ENCODE measurements around the gene F13A1.

F13A1 gene

DNA sequence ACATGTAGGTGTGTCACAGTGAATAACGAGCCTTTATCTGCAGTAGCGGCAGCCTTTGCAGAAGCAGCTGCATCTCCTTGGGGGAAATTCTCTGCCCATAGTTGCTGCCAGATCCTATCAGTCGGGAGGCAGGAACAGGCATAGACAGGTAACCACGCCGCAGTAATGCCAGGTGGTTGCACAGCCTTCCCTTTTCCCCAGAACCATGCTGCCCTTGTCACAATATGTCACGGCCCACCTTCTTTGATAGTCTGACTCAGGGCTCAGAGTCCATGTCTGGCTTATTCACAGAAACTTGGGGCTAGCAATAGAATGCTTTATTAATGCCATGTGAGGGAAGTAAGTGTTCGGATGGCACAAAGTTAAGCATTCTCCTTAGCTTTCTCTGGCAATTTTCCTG, 76.6 kb downstream of the F13A1 start:
- Histone ChIP-seq H3K9me2 (replicated peaks; ENCODE audit: insufficient read depth, low read length) (no peaks in the 10 kb centered on the region), H3K4me3 (ENCODE audit: insufficient read depth, low read length, poor library complexity, severe bottlenecking) (no peak overlapping the region), H3K4me2 (ENCODE audit: low read depth, low read length, poor library complexity, severe bottlenecking) (no peak overlapping the region), H2AFZ (ENCODE audit: low read depth, low read length, severe bottlenecking) (no peak overlapping the region), H3K9ac (ENCODE audit: low read length) (no peak overlapping the region), H4K20me1 (ENCODE audit: low read depth, low read length) (no peaks in the 10 kb centered on the region), H3K79me2 (ENCODE audit: insufficient read depth, low read length) (no peaks in the 10 kb centered on the region), H3K36me3 (ENCODE audit: low read length) (no peaks in the 10 kb centered on the region), H3K9me3 (ENCODE audit: insufficient read depth, low read length) (no peaks in the 10 kb centered on the region), H3K27ac (ENCODE audit: low read depth, low read length) (no peak overlapping the region), H3K27me3 (ENCODE audit: low read length) (0 out of 2 replicates have a peak, but pooled peaks cover 3% of the 10 kb centered on the region), H3F3A (ENCODE audit: insufficient read depth) (no peaks in the 10 kb centered on the region)
- TF ChIP-seq EZH2phosphoT487 (conservative IDR thresholded peaks at IDR 0.05; ENCODE audit: low read length), result no peak
- TF ChIP-seq, protein P1, sequence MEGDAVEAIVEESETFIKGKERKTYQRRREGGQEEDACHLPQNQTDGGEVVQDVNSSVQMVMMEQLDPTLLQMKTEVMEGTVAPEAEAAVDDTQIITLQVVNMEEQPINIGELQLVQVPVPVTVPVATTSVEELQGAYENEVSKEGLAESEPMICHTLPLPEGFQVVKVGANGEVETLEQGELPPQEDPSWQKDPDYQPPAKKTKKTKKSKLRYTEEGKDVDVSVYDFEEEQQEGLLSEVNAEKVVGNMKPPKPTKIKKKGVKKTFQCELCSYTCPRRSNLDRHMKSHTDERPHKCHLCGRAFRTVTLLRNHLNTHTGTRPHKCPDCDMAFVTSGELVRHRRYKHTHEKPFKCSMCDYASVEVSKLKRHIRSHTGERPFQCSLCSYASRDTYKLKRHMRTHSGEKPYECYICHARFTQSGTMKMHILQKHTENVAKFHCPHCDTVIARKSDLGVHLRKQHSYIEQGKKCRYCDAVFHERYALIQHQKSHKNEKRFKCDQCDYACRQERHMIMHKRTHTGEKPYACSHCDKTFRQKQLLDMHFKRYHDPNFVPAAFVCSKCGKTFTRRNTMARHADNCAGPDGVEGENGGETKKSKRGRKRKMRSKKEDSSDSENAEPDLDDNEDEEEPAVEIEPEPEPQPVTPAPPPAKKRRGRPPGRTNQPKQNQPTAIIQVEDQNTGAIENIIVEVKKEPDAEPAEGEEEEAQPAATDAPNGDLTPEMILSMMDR (IDR thresholded peaks at IDR 0.05; ENCODE audit: insufficient read depth, low read length, poor library complexity, severe bottlenecking), result no peak

DNA sequence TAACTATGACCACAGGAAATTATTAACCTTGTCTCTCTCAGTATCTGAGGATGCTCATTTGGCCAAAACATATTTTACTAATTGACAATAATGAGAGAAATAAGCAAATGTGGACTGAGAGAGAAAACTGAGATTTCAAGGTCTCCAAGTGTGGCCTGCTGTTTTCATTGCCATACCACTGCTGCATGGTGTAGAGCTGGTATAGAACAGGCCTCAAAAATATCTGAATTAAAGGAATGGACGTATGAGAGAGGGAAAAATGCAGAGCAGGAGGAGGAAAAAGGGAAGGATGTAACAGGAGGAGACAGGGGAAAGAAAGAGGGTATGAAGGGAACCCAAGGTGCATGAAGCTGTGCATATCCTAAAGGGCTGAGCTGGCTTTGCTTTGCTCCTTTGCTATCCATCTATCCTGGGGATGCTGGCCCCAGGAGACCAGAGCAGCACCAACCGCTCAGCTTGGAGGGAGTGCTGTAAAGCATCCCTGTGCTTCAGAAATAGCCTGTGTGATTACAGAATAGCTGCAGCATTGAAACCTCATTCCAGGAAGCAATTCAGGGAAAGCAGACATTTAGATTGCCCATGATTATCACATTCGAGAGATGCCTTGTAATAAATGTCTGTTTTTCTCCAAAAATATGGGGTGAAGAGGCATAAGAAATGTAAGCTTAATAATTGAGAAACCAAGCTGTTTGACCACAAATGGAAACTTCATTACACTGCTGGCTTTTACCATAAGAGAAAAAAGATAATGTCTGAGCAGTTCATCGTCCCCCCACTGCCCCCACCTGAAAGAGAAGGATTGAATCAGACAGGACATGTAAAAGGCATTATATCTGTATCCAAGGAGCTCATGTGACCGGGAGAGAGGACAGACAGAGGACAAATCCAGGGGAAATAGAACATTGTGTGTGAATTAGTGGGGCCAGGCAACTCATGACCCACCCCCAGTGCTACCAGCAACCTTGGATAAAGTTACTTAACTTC, 80.6 kb downstream of the F13A1 start:
- Histone ChIP-seq H3K4me2 (ENCODE audit: low read depth, low read length, poor library complexity, severe bottlenecking) (no peak overlapping the region), H3K27ac (ENCODE audit: low read depth, low read length) (no peak overlapping the region), H3K27me3 (ENCODE audit: low read length) (no peaks in the 10 kb centered on the region), H2AFZ (ENCODE audit: low read depth, low read length, severe bottlenecking) (no peak overlapping the region), H3K36me3 (ENCODE audit: low read length) (no peaks in the 10 kb centered on the region), H3K9me3 (ENCODE audit: insufficient read depth, low read length) (no peaks in the 10 kb centered on the region), H3K9ac (ENCODE audit: low read length) (no peak overlapping the region), H3K4me3 (ENCODE audit: insufficient read depth, low read length, poor library complexity, severe bottlenecking) (no peak overlapping the region), H3F3A (ENCODE audit: insufficient read depth) (no peaks in the 10 kb centered on the region), H4K20me1 (ENCODE audit: low read depth, low read length) (no peaks in the 10 kb centered on the region), H3K9me2 (replicated peaks; ENCODE audit: insufficient read depth, low read length) (no peaks in the 10 kb centered on the region), H3K79me2 (ENCODE audit: insufficient read depth, low read length) (no peaks in the 10 kb centered on the region)
- TF ChIP-seq, protein P1 (IDR thresholded peaks at IDR 0.05; ENCODE audit: insufficient read depth, low read length, poor library complexity, severe bottlenecking), result no peak

DNA sequence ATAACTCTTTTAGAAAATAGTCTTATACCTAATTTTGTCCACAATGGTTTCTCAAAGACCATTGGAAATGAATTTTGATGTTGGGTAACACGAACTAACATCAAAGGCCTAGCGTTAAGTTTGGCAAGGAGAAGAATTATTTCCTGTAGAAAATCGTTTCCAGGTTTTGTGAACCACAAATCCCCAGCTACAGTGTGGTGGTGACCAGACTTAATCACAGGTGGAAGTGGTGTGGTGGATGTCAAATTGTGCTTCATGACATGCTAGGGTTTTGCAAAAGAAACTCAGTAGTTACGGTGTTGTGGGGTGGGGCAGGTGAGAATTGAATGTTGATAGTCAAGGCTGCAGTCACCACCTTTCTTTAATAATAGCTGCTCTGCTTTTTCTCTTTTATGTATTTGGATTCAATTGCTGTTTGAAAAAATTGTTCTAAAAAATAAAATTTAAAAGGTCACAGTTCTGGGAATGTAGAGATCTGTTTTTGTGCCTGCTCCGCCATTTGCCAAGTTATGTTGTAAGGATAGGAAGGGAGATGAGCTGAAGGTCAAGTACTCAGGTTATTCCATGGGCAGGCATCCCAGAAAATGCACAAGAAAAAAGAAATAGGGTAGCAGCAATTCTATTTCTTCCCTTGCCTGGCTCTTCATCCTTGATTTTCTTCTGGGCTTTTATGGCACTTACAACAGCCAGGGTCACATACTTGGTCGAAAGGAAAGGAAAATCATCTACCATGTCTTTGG, 83.6 kb downstream of the F13A1 start:
- no peak overlapping the region for H3K4me2 ChIP-seq (ENCODE audit: low read depth, low read length, poor library complexity, severe bottlenecking)

More for the DNA sequence above, 83.6 kb downstream of the F13A1 start:
- no peak for TF ChIP-seq EZH2phosphoT487 (conservative IDR thresholded peaks at IDR 0.05; ENCODE audit: low read length)
- TF ChIP-seq, protein P1 (IDR thresholded peaks at IDR 0.05; ENCODE audit: insufficient read depth, low read length, poor library complexity, severe bottlenecking), result no peak
- H2AFZ ChIP-seq (ENCODE audit: low read depth, low read length, severe bottlenecking), result no peak overlapping the region
- H3K4me3 ChIP-seq (ENCODE audit: insufficient read depth, low read length, poor library complexity, severe bottlenecking), result no peak overlapping the region
- H3K27ac ChIP-seq (ENCODE audit: low read depth, low read length), result no peak overlapping the region
- H3K9me2 ChIP-seq (replicated peaks; ENCODE audit: insufficient read depth, low read length), result no peaks in the 10 kb centered on the region
- H3K9me3 ChIP-seq (ENCODE audit: insufficient read depth, low read length), result no peaks in the 10 kb centered on the region
- H3F3A ChIP-seq (ENCODE audit: insufficient read depth), result no peaks in the 10 kb centered on the region
- no peaks in the 10 kb centered on the region for H3K36me3 ChIP-seq (ENCODE audit: low read length)
- no peaks in the 10 kb centered on the region for H3K27me3 ChIP-seq (ENCODE audit: low read length)
- no peaks in the 10 kb centered on the region for H3K79me2 ChIP-seq (ENCODE audit: insufficient read depth, low read length)
- H4K20me1 ChIP-seq (ENCODE audit: low read depth, low read length), result no peaks in the 10 kb centered on the region
- no peak overlapping the region for H3K9ac ChIP-seq (ENCODE audit: low read length)
